Ishikawa (cell line): ENCODE results near the gene TMEM144.

Experiments
- CEBPB ChIP-seq: IDR thresholded peaks from 2 replicates; pipeline ENCODE4 v1.6.1; 2012
- CREB1 ChIP-seq: IDR thresholded peaks from 2 replicates; pipeline ENCODE4 v1.6.1; 2012; ENCODE audit warnings: low read depth
- EGR1 ChIP-seq: IDR thresholded peaks from 2 replicates; pipeline ENCODE4 v1.6.1; 2012
- EP300 ChIP-seq: IDR thresholded peaks from 2 replicates; pipeline ENCODE4 v1.6.1; 2012; ENCODE audit warnings: borderline replicate concordance
- FOXM1 ChIP-seq: IDR thresholded peaks from 2 replicates; pipeline ENCODE4 v1.6.1; 2012; ENCODE audit warnings: low read depth, borderline replicate concordance
- MAX ChIP-seq: IDR thresholded peaks from 2 replicates; pipeline ENCODE4 v1.6.1; 2012
- NFIC ChIP-seq: IDR thresholded peaks from 2 replicates; pipeline ENCODE4 v1.6.1; 2012
- RAD21 ChIP-seq: IDR thresholded peaks from 2 replicates; pipeline ENCODE4 v1.6.1; 2012; ENCODE audit warnings: low read depth
- REST ChIP-seq: IDR thresholded peaks from 2 replicates; pipeline ENCODE4 v1.6.1; 2012; ENCODE audit warnings: low read depth, mild to moderate bottlenecking
- TAF1 ChIP-seq: IDR thresholded peaks from 2 replicates; pipeline ENCODE4 v1.6.1; 2012; ENCODE audit warnings: low read depth, mild to moderate bottlenecking
- TCF12 ChIP-seq: IDR thresholded peaks from 2 replicates; pipeline ENCODE4 v1.6.1; 2012; ENCODE audit warnings: low read depth
- TEAD4 ChIP-seq: IDR thresholded peaks from 2 replicates; pipeline ENCODE4 v1.6.1; 2012
- YY1 ChIP-seq: IDR thresholded peaks from 2 replicates; pipeline ENCODE4 v1.6.1; 2012; ENCODE audit warnings: low read depth
- ZBTB7A ChIP-seq: IDR thresholded peaks from 2 replicates; pipeline ENCODE4 v1.6.1; 2012; ENCODE audit warnings: low read depth
- TF ChIP-seq, protein P1 (sequence below): IDR thresholded peaks from 2 replicates; pipeline ENCODE4 v1.6.1; 2012

The TMEM144 gene

DNA sequence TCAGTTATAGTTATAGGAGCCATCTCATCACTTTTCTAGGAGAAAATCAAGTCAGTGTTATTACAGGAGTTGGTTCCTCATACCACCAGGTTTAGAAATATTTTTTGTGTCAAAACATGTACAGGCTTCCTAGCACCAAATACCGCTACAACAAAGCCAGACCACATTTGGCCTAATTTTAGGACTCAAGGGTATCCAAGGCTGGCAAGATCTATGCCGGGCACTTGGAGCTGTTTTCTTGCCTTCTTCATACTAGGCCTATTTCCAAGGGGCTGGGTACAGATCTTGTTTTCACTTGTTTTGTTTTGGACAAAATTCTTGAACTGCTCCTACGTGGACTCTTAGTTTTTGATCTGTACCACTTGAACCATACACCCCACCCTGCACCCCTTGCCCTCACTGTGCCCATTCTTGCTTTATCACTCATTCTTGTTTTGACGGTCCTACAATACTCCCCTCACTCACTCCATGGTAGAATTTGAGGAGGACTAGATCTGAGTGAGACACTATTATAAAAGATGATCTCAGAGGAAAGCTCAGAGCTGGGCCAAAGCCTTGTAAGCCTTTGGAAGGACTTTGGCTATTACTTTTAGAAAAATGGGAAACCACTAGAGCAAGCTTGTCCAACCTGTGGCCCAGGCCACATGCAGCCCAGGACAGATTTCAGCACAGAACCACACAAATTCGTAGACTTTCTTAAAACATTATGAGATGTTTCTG, 17.7 kb upstream of the TMEM144 start:
- no peak for TF ChIP-seq REST
- no peak for TF ChIP-seq EGR1
- no peak for TF ChIP-seq YY1
- TF ChIP-seq TAF1: no peak
- no peak for TF ChIP-seq NFIC
- TF ChIP-seq ZBTB7A: no peak
- no peak for TF ChIP-seq TEAD4
- TF ChIP-seq EP300: no peak
- TF ChIP-seq TCF12: no peak
- TF ChIP-seq FOXM1: no peak
- TF ChIP-seq MAX: no peak
- TF ChIP-seq CREB1: no peak
- no peak for TF ChIP-seq RAD21
- no peak for TF ChIP-seq CEBPB
- TF ChIP-seq, protein P1, sequence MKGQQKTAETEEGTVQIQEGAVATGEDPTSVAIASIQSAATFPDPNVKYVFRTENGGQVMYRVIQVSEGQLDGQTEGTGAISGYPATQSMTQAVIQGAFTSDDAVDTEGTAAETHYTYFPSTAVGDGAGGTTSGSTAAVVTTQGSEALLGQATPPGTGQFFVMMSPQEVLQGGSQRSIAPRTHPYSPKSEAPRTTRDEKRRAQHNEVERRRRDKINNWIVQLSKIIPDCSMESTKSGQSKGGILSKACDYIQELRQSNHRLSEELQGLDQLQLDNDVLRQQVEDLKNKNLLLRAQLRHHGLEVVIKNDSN: no peak

DNA sequence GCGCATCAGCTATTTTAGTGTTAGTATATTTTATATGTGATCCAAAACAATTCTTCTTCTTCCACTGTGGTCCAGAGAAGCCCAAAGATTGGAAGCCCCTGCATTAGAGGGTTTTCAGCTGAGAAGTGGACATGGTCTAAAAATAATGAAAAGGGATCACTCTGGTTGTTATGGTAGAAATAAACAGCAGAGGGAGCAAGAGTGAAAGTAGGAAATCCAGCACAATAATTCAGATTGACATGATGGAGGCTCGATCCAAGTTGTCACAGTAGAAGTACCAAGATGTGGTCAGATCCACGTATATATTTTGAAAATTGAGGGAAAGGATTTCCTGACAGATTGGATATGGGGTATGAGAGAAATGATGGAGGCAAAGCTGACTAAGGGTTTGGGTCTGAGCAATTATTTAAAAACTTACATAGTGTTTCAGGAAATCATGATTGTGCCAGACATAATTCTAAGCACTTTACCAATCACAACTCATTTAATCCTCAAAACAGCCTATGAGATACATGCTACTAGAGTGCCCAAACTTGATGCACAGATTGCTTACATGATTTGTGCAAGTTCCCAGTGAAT, 17.0 kb upstream of the TMEM144 start:
- peak; percentile 70 for TF ChIP-seq RAD21
- TF ChIP-seq REST: no peak
- no peak for TF ChIP-seq CEBPB
- no peak for TF ChIP-seq TAF1

DNA sequence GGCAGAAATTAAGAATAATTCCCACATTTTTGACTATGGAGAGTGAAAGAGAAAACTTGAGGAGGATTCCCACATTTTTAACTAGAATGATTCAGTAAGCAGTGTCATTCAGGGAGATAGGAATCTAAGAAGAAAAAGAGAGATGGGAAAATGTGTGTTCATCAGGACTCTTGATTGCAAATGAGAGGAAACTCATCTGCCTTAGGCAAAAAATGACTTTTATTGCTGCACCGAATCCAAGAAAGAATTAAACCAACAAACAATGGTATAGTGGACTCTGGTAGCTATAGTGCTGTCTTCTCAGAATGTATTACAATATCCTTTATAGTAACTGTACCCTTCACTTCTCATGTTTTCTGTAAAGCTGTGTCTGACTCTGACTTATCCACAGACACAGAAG, 15.0 kb upstream of the TMEM144 start:
- TF ChIP-seq NFIC (no peak), CEBPB (no peak), REST (no peak), MAX (no peak), RAD21 (no peak), FOXM1 (no peak), CREB1 (no peak), ZBTB7A (no peak), TCF12 (no peak), YY1 (no peak), EP300 (no peak), TAF1 (no peak)
- TF ChIP-seq, protein P1: no peak

DNA sequence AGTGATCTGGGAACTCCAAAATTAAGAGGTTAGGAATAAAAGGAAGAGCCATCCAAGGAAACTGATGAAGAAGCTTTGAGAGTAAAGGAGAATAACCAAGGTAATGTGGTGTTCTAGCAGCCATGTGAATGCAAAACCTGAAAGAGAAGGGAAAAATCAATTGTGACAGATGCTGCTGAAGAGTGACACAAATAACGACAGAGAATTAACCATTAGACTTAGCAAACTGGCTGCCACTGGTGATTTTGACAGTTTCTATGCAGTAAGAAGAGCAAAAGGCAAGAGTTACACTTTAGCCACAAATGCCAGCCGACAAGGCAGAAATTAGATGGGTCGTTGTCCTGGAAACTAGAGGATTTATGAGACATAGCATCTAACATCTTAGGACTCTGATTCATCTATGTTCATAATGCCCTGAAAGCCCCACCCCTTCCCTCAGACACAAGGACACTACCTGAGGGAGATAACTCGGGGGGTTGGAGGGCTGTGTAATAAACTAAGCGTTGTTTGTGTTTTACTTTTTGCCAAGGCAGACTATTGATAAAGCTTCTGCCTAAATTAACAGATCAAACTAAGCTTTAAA, 13.0 kb upstream of the TMEM144 start:
- no peak for TF ChIP-seq NFIC
- TF ChIP-seq EGR1: no peak
- TF ChIP-seq TAF1: no peak
